Measurements from ENCODE around the gene ZFP3.
"Not testable (repeated sequence)": the region's sequence is repeated elsewhere in the genome, so short reads cannot be mapped to it uniquely, and the experiment has no call there.

Gene ZFP3

DNA sequence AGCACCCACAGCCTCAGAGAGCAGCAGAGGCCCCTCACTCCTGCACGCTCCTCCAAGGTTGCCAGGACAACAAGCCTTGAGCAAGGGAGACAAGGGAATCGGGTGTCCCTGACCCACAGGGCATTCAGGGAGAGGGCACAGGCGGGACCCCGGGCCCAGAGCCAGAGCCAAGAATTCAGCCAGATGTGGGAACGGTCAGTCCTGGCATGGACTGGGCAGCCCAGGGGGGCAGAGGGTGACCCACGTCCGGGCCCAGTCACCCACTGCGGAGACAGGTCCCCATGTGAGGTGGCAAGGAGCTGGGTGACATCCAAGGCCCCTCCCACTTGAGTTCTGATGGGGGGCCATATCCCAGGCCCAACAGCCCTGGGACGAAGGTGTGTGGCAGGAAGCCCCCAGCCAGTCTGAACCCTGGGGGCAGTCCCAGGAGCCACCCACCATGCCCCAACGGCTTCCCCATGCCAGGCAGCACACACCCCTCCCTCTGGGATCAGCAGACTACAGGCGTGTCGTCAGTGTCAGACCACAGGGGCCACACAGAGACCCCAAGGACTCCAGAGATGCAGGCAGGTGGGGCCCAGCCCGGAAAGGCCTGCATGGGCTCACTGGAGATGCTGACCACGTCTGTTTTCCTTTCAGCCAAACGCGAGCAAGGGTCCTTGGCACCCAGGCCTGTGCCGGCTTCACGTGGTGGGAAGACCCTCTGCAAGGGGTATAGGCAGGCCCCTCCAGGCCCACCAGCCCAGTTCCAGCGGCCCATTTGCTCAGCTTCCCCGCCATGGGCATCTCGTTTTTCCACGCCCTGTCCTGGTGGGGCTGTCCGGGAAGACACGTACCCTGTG, 60.6 kb downstream of the ZFP3 start:
- DNase-seq (ENCODE audit: low read depth): no peak

DNA sequence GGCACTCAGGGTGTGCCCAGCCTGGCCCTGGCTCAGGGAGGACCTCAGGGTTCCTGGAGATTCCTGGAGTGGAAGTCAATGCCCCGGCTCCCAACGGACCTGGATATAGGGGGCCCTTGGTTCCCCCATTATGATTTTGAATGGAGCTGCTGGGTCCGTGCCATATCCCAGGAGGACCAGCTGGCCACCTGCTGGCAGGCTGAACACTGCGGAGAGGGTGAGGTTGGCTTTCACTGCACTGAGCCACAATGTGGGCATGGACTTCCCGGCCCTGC, 61.1 kb downstream of the ZFP3 start:
- DNase-seq (ENCODE audit: low read depth): no peak

DNA sequence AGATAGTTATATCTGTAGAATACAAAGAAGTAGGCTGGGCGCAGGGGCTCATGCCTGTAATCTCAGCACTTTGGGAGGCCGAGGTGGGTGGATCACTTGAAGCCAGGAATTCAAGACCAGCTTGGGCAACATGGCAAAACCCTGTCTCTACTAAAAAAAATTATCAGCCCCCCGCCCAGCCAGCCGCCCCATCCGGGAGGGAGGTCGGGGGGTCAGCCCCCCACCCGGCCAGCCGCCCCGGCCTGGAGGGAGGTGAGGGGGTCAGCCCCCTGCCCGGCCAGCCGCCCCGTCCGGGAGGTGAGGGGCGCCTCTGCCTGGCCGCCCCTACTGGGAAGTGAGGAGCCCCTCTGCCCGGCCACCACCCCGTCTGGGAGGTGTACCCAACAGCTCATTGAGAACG, 64.6 kb downstream of the ZFP3 start:
- not testable (repeated sequence) for DNase-seq (ENCODE audit: low read depth)

All from stromal cell of bone marrow (primary cell).